ENCODE measurements around the gene CYP20A1.
"Not testable (repeated sequence)": the region's sequence is repeated elsewhere in the genome, so short reads cannot be mapped to it uniquely, and the experiment has no call there.

The CYP20A1 gene

GRCh38 chr2:203286532-203286931 lies 47.7 kb downstream of the CYP20A1 start:
- H3K27me3 ChIP-seq (ENCODE audit: insufficient read depth, insufficient read length) = no peaks in the 10 kb centered on the region
- H3K9ac ChIP-seq (ENCODE audit: insufficient read length, low read depth) = no peak overlapping the region
- no peaks in the 10 kb centered on the region for H3K9me3 ChIP-seq (ENCODE audit: insufficient read depth, low read length)
- H3K4me3 ChIP-seq (ENCODE audit: insufficient read length, low read depth) = no peak overlapping the region
- TF ChIP-seq YY1 (IDR thresholded peaks at IDR 0.05; ENCODE audit: insufficient read depth, insufficient read length) = no peak
- no peak for TF ChIP-seq SUZ12 (IDR thresholded peaks at IDR 0.05; ENCODE audit: extremely low read depth, insufficient read depth, insufficient read length)
- no peak for TF ChIP-seq ZNF274 (IDR thresholded peaks at IDR 0.05; ENCODE audit: low read depth, low read length)
- H3K4me1 ChIP-seq (ENCODE audit: insufficient read depth, insufficient read length) = no peaks in the 10 kb centered on the region
- no peak for DNase-seq (ENCODE audit: low read depth, low spot score)
- H3K36me3 ChIP-seq (ENCODE audit: insufficient read depth, insufficient read length, low read length) = peaks cover 59% of the 10 kb centered on the region

- no peak for DNase-seq (ENCODE audit: low read depth, low spot score)
- H3K27me3 ChIP-seq (ENCODE audit: insufficient read depth, insufficient read length) = no peaks in the 10 kb centered on the region
- H3K9me3 ChIP-seq (ENCODE audit: insufficient read depth, low read length) = peaks cover 2% of the 10 kb centered on the region; the same call in 1 of the 2 replicates
- peaks cover 14% of the 10 kb centered on the region for H3K36me3 ChIP-seq (ENCODE audit: insufficient read depth, insufficient read length, low read length)
- H3K4me1 ChIP-seq (ENCODE audit: insufficient read depth, insufficient read length) = no peaks in the 10 kb centered on the region
- H3K9ac ChIP-seq (ENCODE audit: insufficient read length, low read depth) = no peak overlapping the region
- H3K4me3 ChIP-seq (ENCODE audit: insufficient read length, low read depth) = no peak overlapping the region
- TF ChIP-seq YY1 (IDR thresholded peaks at IDR 0.05; ENCODE audit: insufficient read depth, insufficient read length) = no peak
- no peak for TF ChIP-seq ZNF274 (IDR thresholded peaks at IDR 0.05; ENCODE audit: low read depth, low read length)
- TF ChIP-seq SUZ12 (IDR thresholded peaks at IDR 0.05; ENCODE audit: extremely low read depth, insufficient read depth, insufficient read length) = no peak
Measured at GRCh38 chr2:203301667-203302066, 62.8 kb downstream of the CYP20A1 start.

GRCh38 chr2:203302586-203302985 lies 63.8 kb downstream of the CYP20A1 start:
- not testable (repeated sequence) for H3K9ac ChIP-seq (ENCODE audit: insufficient read length, low read depth); DNase-seq (ENCODE audit: low read depth, low spot score); H3K4me1 ChIP-seq (ENCODE audit: insufficient read depth, insufficient read length); H3K27me3 ChIP-seq (ENCODE audit: insufficient read depth, insufficient read length); H3K4me3 ChIP-seq (ENCODE audit: insufficient read length, low read depth)
- peaks cover 11% of the 10 kb centered on the region; the same call in 1 of the 2 replicates for H3K9me3 ChIP-seq (ENCODE audit: insufficient read depth, low read length)
- H3K36me3 ChIP-seq (ENCODE audit: insufficient read depth, insufficient read length, low read length) = peaks cover 16% of the 10 kb centered on the region

DNA sequence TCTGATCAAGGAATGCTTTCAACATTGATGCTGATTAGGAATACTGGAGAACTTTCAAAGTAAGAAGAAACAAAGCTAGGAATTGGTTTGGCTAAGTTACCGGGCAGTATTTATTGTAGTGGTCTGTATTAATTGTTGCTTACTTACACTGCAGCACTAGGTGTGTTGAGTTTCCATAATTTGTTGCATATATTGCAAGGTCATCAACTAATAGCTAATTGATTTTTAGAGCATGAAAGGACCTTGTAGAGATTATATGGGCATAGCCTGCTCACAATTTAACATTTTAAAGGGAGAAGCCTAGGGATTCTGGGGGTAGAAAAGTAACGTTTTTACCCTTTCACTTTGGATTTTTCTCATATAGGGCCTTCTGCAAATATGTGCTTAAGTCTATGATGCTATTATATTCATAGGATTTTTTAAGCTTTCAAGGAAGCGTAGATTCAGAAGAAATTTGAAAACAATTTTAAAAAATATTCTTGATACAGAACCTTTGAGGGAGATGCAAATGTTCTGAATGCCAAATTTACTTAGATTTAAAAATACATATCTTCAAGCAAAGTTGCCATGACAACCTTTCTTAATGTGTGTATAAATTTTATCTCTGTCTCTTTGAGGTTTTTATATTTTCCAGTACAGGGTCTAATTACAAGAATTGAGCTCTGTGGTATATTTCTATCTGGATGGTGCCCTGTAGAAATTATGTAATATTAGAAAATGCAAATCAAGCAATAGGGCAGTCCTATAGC lies 72.0 kb downstream of the CYP20A1 start:
- Histone ChIP-seq H3K36me3 (ENCODE audit: insufficient read depth, insufficient read length, low read length) (peaks cover 5% of the 10 kb centered on the region), H3K27me3 (ENCODE audit: insufficient read depth, insufficient read length) (no peaks in the 10 kb centered on the region), H3K9ac (ENCODE audit: insufficient read length, low read depth) (no peak overlapping the region), H3K4me1 (ENCODE audit: insufficient read depth, insufficient read length) (no peaks in the 10 kb centered on the region), H3K4me3 (ENCODE audit: insufficient read length, low read depth) (no peak overlapping the region), H3K9me3 (ENCODE audit: insufficient read depth, low read length) (peaks cover 27% of the 10 kb centered on the region; the same call in 1 of the 2 replicates)
- TF ChIP-seq ZNF274 (IDR thresholded peaks at IDR 0.05; ENCODE audit: low read depth, low read length) = no peak
- no peak for TF ChIP-seq YY1 (IDR thresholded peaks at IDR 0.05; ENCODE audit: insufficient read depth, insufficient read length)
- DNase-seq (ENCODE audit: low read depth, low spot score) = no peak

- DNase-seq (ENCODE audit: low read depth, low spot score) = no peak
- Histone ChIP-seq H3K4me3 (ENCODE audit: insufficient read length, low read depth) (no peak overlapping the region), H3K9ac (ENCODE audit: insufficient read length, low read depth) (no peak overlapping the region), H3K36me3 (ENCODE audit: insufficient read depth, insufficient read length, low read length) (no peaks in the 10 kb centered on the region), H3K27me3 (ENCODE audit: insufficient read depth, insufficient read length) (no peaks in the 10 kb centered on the region), H3K4me1 (ENCODE audit: insufficient read depth, insufficient read length) (peaks cover 2% of the 10 kb centered on the region), H3K9me3 (ENCODE audit: insufficient read depth, low read length) (no peaks in the 10 kb centered on the region)
- no peak for TF ChIP-seq ZNF274 (IDR thresholded peaks at IDR 0.05; ENCODE audit: low read depth, low read length)
- TF ChIP-seq YY1 (IDR thresholded peaks at IDR 0.05; ENCODE audit: insufficient read depth, insufficient read length) = no peak
- TF ChIP-seq SUZ12 (IDR thresholded peaks at IDR 0.05; ENCODE audit: extremely low read depth, insufficient read depth, insufficient read length) = no peak
Measured at GRCh38 chr2:203326356-203326755, 87.5 kb downstream of the CYP20A1 start.

DNA sequence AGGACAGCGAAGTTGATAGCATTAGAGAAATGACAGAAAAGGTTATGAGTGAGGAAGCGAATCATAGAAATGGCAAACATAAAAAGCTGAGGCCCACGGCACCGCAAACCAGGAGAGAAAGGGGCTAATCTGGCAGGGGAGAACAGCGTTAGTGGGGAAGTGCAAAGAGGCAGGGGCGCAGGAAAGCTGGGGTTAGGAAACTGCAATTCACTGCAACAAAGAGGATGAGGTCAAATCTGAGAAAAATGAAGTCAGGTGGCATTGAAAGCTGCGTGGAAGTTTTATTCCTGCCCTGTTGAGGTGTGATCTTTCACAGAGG lies 88.7 kb downstream of the CYP20A1 start:
- Histone ChIP-seq H3K27me3 (ENCODE audit: insufficient read depth, insufficient read length) (no peaks in the 10 kb centered on the region), H3K9me3 (ENCODE audit: insufficient read depth, low read length) (no peaks in the 10 kb centered on the region), H3K4me3 (ENCODE audit: insufficient read length, low read depth) (peak overlapping the region; percentile 65), H3K9ac (ENCODE audit: insufficient read length, low read depth) (peak overlapping the region; percentile 95), H3K4me1 (ENCODE audit: insufficient read depth, insufficient read length) (peaks cover 2% of the 10 kb centered on the region), H3K36me3 (ENCODE audit: insufficient read depth, insufficient read length, low read length) (no peaks in the 10 kb centered on the region)
- no peak for TF ChIP-seq SUZ12 (IDR thresholded peaks at IDR 0.05; ENCODE audit: extremely low read depth, insufficient read depth, insufficient read length)
- no peak for TF ChIP-seq YY1 (IDR thresholded peaks at IDR 0.05; ENCODE audit: insufficient read depth, insufficient read length)
- no peak for TF ChIP-seq ZNF274 (IDR thresholded peaks at IDR 0.05; ENCODE audit: low read depth, low read length)
- DNase-seq (ENCODE audit: low read depth, low spot score) = no peak

DNA sequence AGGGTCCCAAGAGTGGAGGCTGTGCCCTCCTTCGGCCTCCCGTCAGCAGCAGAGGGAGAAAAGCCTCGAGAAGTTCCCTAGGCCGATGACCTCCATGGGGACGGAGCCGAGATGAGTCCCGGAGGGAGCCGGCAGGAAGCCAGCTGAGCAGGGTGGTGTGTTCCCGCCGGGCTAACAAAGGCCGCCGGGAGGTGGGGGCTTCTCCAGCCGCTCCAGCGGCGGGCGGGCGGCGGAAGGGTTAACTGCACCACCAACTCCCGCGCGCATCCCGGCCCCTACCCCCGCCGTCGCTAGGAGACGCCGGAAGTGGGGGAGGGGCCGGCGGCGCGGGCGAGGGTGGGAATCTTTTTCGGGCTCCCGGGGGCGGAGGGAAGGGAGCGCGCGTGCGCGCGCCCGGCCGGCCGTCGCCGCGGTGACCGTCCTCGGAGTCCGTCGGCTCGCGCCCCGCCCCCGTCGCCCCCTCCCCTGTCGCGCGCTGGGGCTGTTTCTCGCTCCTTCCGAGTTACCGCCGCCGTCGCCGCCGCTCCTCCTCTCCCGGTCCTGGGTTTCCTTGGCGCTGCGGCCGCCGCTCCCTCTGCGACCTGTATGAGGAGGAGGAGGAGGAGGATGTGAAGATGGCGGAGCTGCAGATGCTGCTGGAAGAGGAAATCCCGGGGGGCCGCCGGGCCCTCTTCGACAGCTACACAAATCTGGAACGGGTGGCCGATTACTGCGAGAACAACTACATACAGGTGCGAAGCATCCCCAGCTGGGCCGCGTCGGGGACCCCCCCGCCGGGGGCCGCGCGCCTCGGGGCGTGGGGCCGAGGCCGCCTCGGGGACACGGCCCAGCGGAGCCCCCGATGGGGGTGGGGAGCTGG lies 89.3 kb downstream of the CYP20A1 start, which contains the start of gene ABI2:
Gene ABI2 (plus strand): TSS at position 494 of the 859 bp plus-strand sequence. CDS start 121 bp downstream, at position 615.
- H3K36me3 ChIP-seq (ENCODE audit: insufficient read depth, insufficient read length, low read length) = no peaks in the 10 kb centered on the region
- TF ChIP-seq ZNF274 (IDR thresholded peaks at IDR 0.05; ENCODE audit: low read depth, low read length) (no peak), SUZ12 (IDR thresholded peaks at IDR 0.05; ENCODE audit: extremely low read depth, insufficient read depth, insufficient read length) (no peak), YY1 (IDR thresholded peaks at IDR 0.05; ENCODE audit: insufficient read depth, insufficient read length) (no peak)
- H3K27me3 ChIP-seq (ENCODE audit: insufficient read depth, insufficient read length) = no peaks in the 10 kb centered on the region
- H3K4me3 ChIP-seq (ENCODE audit: insufficient read length, low read depth) = peak within 1 kb of the TSS; percentile 76
- peak within 1 kb of the TSS; percentile 95 for H3K9ac ChIP-seq (ENCODE audit: insufficient read length, low read depth)
- H3K4me1 ChIP-seq (ENCODE audit: insufficient read depth, insufficient read length) = peaks cover 2% of the 10 kb centered on the region
- peak; percentile 92 for DNase-seq (ENCODE audit: low read depth, low spot score)
- H3K9me3 ChIP-seq (ENCODE audit: insufficient read depth, low read length) = no peaks in the 10 kb centered on the region
